Loucy (cell line): ENCODE data around the gene RAB29.

Experiments
- EZH2phosphoT487 ChIP-seq: fragments of 200-600 bp; IDR thresholded peaks from 2 replicates; pipeline ENCODE4 v1.6.1; 2018; ENCODE audit warnings: antibody characterized with exemption, mild to moderate bottlenecking, moderate library complexity, borderline replicate concordance
- TF ChIP-seq, protein P1 (sequence below): fragments of 200-600 bp; sonication (generic); conservative IDR thresholded peaks from 2 replicates; pipeline ENCODE4 v1.5.1; 2014; ENCODE audit warnings: mild to moderate bottlenecking, antibody characterized with exemption, low read length

DNA sequence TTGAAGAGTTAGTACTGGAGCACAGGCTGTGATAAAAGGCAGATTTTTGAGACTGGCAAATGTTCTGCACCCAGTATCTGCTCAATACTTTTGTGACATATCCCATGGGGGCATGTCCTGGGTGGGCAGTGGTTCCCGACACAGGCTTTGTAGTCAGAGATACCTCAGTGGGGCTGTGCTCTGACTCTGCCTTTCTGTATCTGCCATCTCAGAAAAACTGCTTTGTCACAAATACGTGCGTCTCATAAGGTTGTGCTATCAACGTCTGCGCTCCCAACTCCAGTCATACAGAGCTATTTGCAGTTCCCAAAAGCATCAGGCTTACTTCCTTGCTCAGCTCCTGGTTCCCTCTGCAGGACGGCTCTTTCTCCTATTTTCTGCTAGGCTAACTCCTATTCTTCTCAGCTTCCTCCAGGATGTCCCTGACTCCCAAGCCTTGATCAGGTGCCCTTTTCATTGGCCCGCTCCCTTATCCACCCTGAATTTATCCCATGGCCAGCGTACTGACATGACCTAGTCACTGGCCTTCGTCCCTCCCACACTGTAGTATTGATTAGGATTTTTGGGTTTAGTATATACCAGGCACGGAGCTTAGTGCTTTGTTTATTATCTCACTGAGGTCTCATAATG, 12.1 kb upstream of the RAB29 start:
- TF ChIP-seq, protein P1, sequence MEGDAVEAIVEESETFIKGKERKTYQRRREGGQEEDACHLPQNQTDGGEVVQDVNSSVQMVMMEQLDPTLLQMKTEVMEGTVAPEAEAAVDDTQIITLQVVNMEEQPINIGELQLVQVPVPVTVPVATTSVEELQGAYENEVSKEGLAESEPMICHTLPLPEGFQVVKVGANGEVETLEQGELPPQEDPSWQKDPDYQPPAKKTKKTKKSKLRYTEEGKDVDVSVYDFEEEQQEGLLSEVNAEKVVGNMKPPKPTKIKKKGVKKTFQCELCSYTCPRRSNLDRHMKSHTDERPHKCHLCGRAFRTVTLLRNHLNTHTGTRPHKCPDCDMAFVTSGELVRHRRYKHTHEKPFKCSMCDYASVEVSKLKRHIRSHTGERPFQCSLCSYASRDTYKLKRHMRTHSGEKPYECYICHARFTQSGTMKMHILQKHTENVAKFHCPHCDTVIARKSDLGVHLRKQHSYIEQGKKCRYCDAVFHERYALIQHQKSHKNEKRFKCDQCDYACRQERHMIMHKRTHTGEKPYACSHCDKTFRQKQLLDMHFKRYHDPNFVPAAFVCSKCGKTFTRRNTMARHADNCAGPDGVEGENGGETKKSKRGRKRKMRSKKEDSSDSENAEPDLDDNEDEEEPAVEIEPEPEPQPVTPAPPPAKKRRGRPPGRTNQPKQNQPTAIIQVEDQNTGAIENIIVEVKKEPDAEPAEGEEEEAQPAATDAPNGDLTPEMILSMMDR = no peak
- no peak for TF ChIP-seq EZH2phosphoT487
